Progenitor cell of endocrine pancreas (in vitro differentiated cells): ENCODE data around the gene WDR41. TPM values are rescaled to one million over a fixed set of nuclear protein-coding genes. Genes with fewer than 3 reads are reported as not detected.

Experiments
- DNase-seq: peaks from one replicate; pipeline ENCODE4 v3.0.0; 2021; ENCODE audit warnings: low spot score; ENCODE audit not compliant: unreplicated experiment
- H3K27ac Mint-ChIP-seq: 2 replicates; pipeline ENCODE4 v1.8.0; 2021; ENCODE audit warnings: mild to moderate bottlenecking, moderate library complexity, mixed read lengths
- H3K27me3 Mint-ChIP-seq: 2 replicates; pipeline ENCODE4 v1.8.0; 2021; ENCODE audit warnings: mixed read lengths
- H3K36me3 Mint-ChIP-seq: 2 replicates; pipeline ENCODE4 v1.8.0; 2022; ENCODE audit warnings: mixed read lengths; ENCODE audit not compliant: insufficient read depth
- H3K4me1 Mint-ChIP-seq: 2 replicates; pipeline ENCODE4 v1.8.0; 2021; ENCODE audit warnings: low read depth, mixed read lengths
- H3K4me3 Mint-ChIP-seq: 2 replicates; pipeline ENCODE4 v1.8.0; 2021; ENCODE audit warnings: low read depth, mild to moderate bottlenecking, moderate library complexity, mixed read lengths
- H3K9me3 Mint-ChIP-seq: 2 replicates; pipeline ENCODE4 v1.8.0; 2021; ENCODE audit warnings: low read depth, mixed read lengths
- CTCF ChIP-seq: fragments of 200-600 bp; sonication (generic); IDR thresholded peaks from one replicate; pipeline ENCODE4 v1.5.0; 2021; ENCODE audit warnings: antibody characterized with exemption, mild to moderate bottlenecking; ENCODE audit not compliant: unreplicated experiment
- total RNA-seq: library from RNA; stranded (reverse); gene quantifications from 2 replicates; pipeline ENCODE4 v1.2.1, GENCODE V29; 2021

Gene WDR41
- total RNA-seq, 1 donor from 2014 or later = 56.3 TPM

- H3K4me3 Mint-ChIP-seq = no peak overlapping the region
- no peaks in the 10 kb centered on the region for H3K27me3 Mint-ChIP-seq
- peaks cover 11% of the 10 kb centered on the region for H3K36me3 Mint-ChIP-seq
- no peaks in the 10 kb centered on the region for H3K9me3 Mint-ChIP-seq
- no peak for DNase-seq
- no peak for TF ChIP-seq CTCF
- no peaks in the 10 kb centered on the region for H3K4me1 Mint-ChIP-seq
- H3K27ac Mint-ChIP-seq = peak overlapping the region; percentile 46
Observed at GRCh38 chr5:77454123-77454522, 38.0 kb downstream of the WDR41 start.

DNA sequence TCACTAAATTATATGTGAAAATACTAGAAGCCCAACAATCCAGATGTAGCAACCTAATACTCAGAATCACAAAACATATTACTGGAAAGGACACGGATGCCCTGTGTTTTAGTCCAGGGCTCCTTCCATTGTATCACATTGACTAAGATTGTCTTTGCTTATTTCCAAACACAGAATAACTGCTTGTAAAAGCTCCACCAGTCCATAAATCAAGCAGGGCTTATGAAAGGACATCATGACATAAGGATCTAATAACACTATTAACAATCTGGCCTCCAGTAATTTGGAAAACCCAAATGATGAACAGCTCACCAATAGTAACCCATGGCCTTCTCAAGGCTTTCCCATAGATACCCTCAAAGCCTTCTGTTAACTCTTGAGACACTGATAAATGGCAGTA, 39.8 kb downstream of the WDR41 start:
- no peak for TF ChIP-seq CTCF
- Mint-ChIP-seq H3K4me1 (no peaks in the 10 kb centered on the region), H3K27ac (no peak overlapping the region), H3K27me3 (no peaks in the 10 kb centered on the region), H3K9me3 (peaks cover 2% of the 10 kb centered on the region), H3K36me3 (peaks cover 24% of the 10 kb centered on the region), H3K4me3 (no peak overlapping the region)
- no peak for DNase-seq

DNA sequence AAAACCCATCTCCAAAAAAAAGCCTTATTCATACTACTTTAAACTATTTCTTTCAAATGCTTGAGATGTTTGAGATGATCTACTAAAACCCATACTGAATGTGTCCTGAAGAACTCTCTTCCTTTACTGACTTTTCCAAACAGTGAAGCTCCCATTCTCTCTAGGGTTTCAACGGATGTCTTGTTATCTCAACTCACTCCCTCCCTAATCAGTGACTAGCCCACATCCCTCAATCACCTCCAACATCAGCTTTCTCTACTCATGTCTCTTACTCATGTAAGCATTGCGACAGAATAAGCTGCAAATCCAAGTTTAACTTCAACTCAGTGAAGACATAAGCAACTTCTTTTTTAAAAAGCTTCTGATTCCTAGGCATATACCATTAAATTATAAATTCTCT, 42.1 kb downstream of the WDR41 start:
- Mint-ChIP-seq H3K27ac (no peak overlapping the region), H3K27me3 (no peaks in the 10 kb centered on the region), H3K4me3 (no peak overlapping the region), H3K4me1 (no peaks in the 10 kb centered on the region), H3K36me3 (peaks cover 44% of the 10 kb centered on the region), H3K9me3 (peaks cover 11% of the 10 kb centered on the region)
- TF ChIP-seq CTCF = no peak
- no peak for DNase-seq

DNA sequence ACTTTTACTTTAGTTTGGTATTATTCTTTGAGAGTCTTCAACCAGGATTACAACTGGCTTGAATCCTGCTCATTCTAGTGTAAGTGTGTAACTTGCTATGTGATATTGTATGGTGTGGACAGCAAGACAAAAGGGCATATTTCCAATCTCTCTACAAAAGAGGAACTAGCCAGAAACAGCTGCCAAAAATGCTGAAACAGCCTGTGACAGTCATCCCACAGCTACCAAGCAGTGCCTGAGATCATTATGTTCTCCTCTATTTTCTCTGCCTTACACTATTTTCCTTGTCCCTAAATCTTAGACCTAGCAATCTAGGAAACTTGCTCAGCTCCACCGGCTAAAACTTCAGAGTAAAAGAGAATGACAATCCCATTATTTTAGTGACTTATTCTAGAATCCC, 42.8 kb downstream of the WDR41 start:
- peaks cover 46% of the 10 kb centered on the region for H3K36me3 Mint-ChIP-seq
- DNase-seq = no peak
- H3K27me3 Mint-ChIP-seq = no peaks in the 10 kb centered on the region
- H3K27ac Mint-ChIP-seq = no peak overlapping the region
- H3K4me3 Mint-ChIP-seq = no peak overlapping the region
- no peaks in the 10 kb centered on the region for H3K4me1 Mint-ChIP-seq
- TF ChIP-seq CTCF = no peak
- H3K9me3 Mint-ChIP-seq = peaks cover 11% of the 10 kb centered on the region

DNA sequence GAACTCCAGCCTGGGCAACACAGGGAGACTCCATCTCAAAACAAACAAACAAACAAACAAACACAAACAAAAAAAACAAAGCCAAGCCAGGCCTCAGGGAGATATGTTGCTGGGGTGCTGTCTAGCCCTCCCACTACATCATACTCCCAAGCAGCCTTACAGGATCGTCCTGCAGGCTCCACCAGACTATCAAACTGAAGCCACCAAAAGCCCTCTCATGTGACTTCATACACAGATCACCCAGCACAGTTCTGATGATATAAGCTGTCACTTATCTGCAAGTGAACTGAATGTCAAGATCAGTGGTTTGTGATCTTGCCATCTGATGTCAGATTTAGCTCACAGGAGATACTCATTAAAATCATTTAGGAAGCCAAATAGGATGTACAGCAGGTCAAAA, 43.3 kb downstream of the WDR41 start:
- no peak for DNase-seq
- no peak for TF ChIP-seq CTCF
- H3K36me3 Mint-ChIP-seq = peaks cover 45% of the 10 kb centered on the region
- no peaks in the 10 kb centered on the region for H3K27me3 Mint-ChIP-seq
- H3K9me3 Mint-ChIP-seq = peaks cover 11% of the 10 kb centered on the region
- no peaks in the 10 kb centered on the region for H3K4me1 Mint-ChIP-seq
- H3K27ac Mint-ChIP-seq = no peak overlapping the region
- H3K4me3 Mint-ChIP-seq = no peak overlapping the region

GRCh38 chr5:77444356-77444755, 47.8 kb downstream of the WDR41 start:
- no peak for DNase-seq
- Mint-ChIP-seq H3K27me3 (no peaks in the 10 kb centered on the region), H3K4me3 (no peak overlapping the region), H3K4me1 (no peaks in the 10 kb centered on the region), H3K27ac (no peak overlapping the region), H3K36me3 (peaks cover 40% of the 10 kb centered on the region), H3K9me3 (peaks cover 11% of the 10 kb centered on the region)
- no peak for TF ChIP-seq CTCF
